HG03060 (cell line): ENCODE results near the gene FBXW5.

Source experiments
- ATAC-seq: cut with Tn5 transposase; IDR thresholded peaks from one replicate; pipeline ENCODE4 v1.9.1; 2021; ENCODE audit warnings: low read depth, moderate number of reproducible peaks; ENCODE audit not compliant: unreplicated experiment

The FBXW5 gene

GRCh38 chr9:136951541-136952320, 7.2 kb upstream of the FBXW5 start, which contains the start of gene LCN12:
Gene LCN12 (plus strand): TSS chr9:136952273. CDS start chr9:136952328, 55 bp downstream.
- no peak for ATAC-seq

- ATAC-seq: no peak
Measured at GRCh38 chr9:136950656-136951276, 6.2 kb upstream of the FBXW5 start.

GRCh38 chr9:136949817-136950655, 5.5 kb upstream of the FBXW5 start:
- ATAC-seq: peak; percentile 65

DNA sequence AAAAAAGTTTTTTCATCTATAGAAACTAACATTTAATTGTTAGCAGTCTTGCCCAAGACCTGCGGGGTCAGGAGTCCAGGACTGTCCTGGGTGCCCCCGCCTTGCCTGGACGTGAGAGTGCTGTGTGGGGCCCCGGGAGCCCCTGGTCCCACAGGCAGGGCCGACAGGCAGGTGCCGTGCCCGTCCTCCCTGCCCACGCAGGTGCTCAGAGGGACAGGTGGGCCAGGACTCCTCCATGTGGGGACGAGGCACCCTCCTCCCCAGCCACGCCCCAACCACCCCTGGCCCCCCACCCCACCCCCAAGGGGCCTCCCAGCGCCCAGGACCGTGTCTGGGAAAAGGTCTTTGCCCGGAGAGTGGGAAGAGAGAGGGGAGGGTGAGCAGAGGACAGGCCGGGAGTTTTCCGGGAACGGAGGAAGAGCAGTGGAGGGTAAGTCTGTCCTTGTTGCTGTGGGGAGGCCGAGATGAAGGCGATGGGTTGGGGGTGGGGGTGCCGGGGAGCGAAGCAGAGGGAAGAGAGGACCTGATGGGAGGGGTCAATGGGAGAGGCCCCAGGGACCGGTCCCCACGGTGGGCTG, 4.8 kb upstream of the FBXW5 start:
- ATAC-seq: no peak

- no peak for ATAC-seq
Measured at GRCh38 chr9:136947955-136948510, 3.5 kb upstream of the FBXW5 start.

- no peak for ATAC-seq
Measured at GRCh38 chr9:136947028-136947891, 2.7 kb upstream of the FBXW5 start.

DNA sequence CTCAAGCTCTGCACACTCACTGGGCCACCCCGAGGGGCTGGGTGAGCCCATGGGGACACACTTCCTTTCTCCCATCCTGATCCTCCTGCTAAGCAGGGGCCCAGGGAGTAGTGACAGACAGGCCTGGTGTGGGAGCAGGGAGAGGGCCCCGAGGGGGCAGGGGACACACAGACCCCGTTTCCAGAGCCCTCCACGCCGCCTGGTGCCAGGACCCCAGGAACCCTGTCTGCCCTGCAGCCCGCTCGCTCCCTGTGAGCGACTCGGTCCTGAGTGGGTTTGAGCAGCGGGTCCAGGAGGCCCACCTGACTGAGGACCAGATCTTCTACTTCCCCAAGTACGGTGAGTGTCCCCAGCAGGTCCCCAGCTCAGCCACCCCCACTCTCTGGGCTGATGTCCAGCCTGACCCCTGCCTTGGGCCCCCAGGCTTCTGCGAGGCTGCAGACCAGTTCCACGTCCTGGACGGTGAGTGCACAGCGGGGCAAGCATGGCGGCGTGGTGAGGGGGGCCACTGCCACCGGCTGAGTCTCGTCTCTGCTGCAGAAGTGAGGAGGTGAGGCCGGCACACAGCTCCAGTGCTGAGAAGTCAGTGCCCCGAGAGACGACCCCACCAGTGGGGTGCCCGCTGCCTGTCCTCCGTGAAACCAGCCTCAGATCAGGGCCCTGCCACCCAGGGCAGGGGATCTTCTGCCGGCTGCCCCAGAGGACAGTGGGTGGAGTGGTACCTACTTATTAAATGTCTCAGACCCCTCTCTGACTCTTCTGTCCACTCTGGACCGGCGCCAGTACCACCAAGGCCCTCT, 1.9 kb upstream of the FBXW5 start:
- ATAC-seq: no peak

- no peak for ATAC-seq
Measured at GRCh38 chr9:136945333-136946227, 1.0 kb upstream of the FBXW5 start.

GRCh38 chr9:136944212-136944518, 373 bp downstream of the FBXW5 start:
- ATAC-seq: peak; percentile 7

DNA sequence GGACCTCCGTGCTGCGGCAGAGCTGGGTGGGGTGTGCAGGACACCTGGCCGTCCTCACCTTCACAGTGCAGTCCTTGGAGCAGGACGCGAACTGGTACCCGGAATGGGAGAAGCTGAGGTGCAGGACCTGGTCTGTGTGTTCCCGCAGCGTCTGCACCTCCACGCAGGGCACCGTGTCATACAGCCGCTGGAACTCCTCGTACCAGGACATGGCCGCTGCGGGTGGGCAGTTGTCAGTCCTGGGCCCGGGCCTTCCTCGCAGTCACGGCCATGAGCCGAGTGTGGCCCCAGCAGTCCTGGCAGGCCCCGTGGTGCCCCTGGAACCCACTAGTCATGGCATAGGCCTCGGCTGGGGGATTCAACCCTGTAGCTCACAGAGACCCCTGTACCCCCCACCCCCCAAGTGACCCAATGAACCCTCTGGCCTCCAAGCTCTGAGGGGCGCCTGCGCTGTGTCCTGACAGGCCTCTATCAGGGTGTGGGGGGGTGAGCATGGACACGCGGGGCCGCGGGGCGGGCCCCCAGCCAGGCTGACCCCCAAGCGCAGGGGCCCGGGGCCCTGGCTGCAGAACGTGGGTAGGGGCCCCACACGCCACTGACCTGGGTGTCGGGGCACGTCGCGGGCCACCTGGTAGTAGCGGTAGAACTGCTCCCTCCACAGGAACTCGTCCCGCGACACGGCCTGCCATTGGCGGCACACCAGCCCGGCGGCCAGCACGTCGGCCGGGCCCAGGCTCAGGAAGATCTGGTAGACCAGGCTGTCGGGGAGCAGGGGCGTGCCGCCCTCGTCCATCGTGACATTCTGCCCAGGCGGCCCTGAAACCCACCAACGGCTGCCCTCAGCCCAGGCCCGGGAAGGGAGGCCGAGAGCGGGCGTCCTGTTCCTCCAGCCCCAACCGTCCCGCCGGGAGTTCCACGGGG, 987 bp downstream of the FBXW5 start:
- ATAC-seq: peak; percentile 13

GRCh38 chr9:136942881-136943230, 1.7 kb downstream of the FBXW5 start:
- ATAC-seq: no peak

DNA sequence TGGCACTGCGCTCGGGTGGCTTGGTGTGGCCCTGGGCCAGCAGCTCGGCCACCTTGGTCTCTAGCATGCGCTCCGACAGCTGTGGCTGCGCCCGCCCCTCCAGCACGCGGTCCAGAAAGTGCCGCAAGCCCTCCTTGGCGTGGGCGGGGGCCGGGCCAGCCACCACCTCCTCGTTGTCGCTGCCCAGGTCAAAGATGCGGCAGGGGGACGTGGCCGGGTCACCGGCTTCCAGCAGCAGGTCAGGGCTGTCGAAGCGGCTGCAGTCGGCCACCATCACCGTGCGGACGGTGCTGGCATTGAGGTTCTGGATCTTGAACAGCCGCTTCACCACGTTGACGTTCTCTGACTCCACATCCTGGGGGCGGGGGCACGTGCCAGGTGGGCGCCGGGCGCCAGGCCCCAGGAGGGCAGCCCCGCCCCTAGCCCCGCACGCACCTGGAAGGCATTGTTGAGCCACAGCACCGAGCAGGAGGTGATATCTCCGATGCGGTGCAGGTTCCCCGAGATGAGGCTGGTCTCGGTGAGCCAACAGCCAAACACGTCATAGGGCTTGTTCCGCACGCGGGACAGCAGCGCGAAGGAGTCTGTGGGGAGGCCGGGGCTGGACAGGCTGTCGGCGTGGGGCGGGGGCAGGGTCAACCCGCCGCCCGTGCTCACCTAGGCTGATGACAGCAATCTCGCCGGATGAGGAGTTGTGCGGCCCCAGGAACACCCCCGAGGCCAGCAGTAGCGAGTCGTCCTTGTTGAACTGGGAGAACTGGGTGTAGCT, 2.2 kb downstream of the FBXW5 start:
- ATAC-seq: no peak

DNA sequence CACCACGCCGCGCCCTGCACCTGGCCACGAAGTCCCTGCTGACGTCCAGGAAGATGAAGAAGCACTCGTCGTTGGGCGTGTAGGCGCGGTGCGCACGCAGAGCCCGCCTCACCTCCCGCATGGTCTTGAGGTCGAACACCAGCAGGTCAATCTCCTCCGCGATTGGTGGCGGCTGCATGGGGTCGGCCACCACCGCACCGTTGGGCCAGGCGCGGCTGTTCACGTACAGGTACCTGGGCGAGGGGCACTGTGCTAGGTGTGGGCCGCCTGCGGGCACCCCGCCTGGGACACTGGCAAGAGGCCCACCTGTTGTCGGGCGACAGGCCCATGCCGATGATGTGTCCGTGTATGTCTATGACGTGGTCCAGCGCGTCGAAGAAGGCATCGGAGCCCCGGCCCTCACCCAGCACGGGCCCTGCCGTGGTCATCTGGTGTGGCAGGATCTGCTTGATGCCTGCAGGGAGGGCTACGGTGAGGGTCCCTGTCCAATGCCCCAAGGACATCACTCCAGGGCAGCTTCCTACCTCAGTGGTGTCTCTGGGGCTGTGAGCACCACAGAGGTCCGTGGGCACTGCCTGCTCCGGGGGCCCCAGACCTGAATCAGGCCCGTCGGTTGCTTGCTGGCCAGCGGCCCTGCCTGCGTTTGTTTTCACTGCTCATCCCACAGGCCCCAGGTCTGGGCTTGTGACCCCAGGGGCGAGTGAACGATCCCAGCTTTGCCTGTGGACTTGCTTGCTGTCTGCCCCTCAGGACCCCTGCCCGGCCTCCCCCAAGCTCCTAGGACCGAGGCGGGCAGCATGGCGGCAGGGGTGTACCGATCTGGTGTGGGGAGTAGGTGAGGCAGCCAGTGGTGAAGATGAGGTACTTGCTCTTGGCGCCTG, 3.1 kb downstream of the FBXW5 start:
- ATAC-seq: no peak

- ATAC-seq: no peak
Measured at GRCh38 chr9:136940526-136941230, 3.9 kb downstream of the FBXW5 start.
